Mucosa of rectum (tissue), 2 donors: ENCODE results near the gene SCO2.
A peak's percentile ranks its signal among the peaks of the same experiment; 100 is the strongest.
"Not testable (repeated sequence)": the region's sequence is repeated elsewhere in the genome, so short reads cannot be mapped to it uniquely, and the experiment has no call there.

Source experiments
- H3K27ac ChIP-seq, 2 donors: one replicate each; pipeline ENCODE4 v1.7.0; 2013; ENCODE audit warnings: inconsistent platforms in 2 of 2, low read depth in 2 of 2, low read length in 2 of 2
- H3K27me3 ChIP-seq, 2 donors: one replicate each; pipeline ENCODE4 v1.7.0; 2013; ENCODE audit warnings: low read length in 2 of 2; ENCODE audit not compliant: control insufficient read depth in 2 of 2, insufficient read depth in 2 of 2
- H3K36me3 ChIP-seq, 2 donors: one replicate each; pipeline ENCODE4 v1.7.0; 2013; ENCODE audit warnings: low read length in 2 of 2; ENCODE audit not compliant: control insufficient read depth in 2 of 2, insufficient read depth in 2 of 2
- H3K4me1 ChIP-seq, 2 donors: one replicate each; pipeline ENCODE4 v1.7.0; 2013; ENCODE audit warnings: low read length in 2 of 2, mild to moderate bottlenecking in 1 of 2; ENCODE audit not compliant: control insufficient read depth in 2 of 2, insufficient read depth in 2 of 2
- H3K4me3 ChIP-seq, 2 donors: one replicate each; pipeline ENCODE4 v1.7.0; 2013; ENCODE audit warnings: low read length in 2 of 2
- H3K9ac ChIP-seq, 2 donors: one replicate each; pipeline ENCODE4 v1.7.0; 2013; ENCODE audit warnings: low read length in 2 of 2, low read depth in 1 of 2, mild to moderate bottlenecking in 1 of 2
- H3K9me3 ChIP-seq, 2 donors: one replicate each; pipeline ENCODE4 v1.7.0; 2013; ENCODE audit warnings: low read length in 2 of 2; ENCODE audit not compliant: control insufficient read depth in 2 of 2
- donor health status: healthy.
- donor health status: Normal muscosa, but diverticular disease.

Gene SCO2

DNA sequence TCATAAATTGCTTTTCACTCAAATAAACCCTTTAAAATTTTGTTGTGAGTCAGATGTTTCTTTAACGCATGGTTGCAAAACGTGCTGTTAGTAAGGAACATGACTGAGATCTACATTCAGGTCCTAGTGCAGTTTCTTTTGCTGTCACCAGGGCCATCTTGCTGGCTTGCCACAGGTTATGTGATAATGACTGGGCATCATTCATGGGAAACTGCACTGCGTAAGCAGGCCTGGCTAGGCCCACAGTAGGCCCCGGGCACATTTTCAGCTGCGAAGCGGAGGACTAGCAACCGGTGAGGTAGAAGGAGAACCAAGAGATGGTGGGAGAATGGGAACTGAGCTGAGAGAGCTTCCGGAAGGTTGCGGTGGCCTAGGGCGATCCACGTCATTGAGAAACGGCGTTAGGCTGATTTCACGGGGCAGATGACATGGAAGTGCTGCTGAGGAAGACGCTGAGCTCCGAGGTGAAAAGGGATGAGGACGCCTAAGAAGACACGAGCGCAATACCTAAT lies 17.1 kb upstream of the SCO2 start:
- H3K9me3 ChIP-seq = no peaks in the 10 kb centered on the region
- H3K4me1 ChIP-seq = peaks cover 20 to 25% of the 10 kb centered on the region in 2 donors
- no peaks in the 10 kb centered on the region for H3K36me3 ChIP-seq
- peak overlapping the region; percentile 32 to 80 for H3K27ac ChIP-seq
- H3K9ac ChIP-seq = no peak overlapping the region
- H3K27me3 ChIP-seq = peaks cover 0 to 7% of the 10 kb centered on the region in 2 donors
- H3K4me3 ChIP-seq = no peak overlapping the region

DNA sequence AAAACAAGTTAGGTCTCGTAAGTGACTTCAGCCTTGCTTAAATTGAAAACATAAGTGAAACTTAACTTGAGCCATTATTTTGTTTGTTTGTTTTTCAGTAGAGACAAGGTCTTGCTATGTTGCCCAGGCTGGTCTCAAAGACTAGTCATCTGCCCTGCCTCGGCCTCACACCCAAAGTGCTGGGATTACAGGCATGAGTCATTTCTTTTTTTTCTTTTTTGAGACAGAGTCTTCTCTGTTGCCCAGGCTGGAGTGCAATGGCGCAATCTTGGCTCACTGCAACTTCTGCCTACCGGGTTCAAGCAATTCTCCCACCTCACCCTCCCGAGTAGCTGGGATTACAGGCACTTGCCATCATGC lies 16.2 kb upstream of the SCO2 start:
- H3K4me3 ChIP-seq = peak overlapping the region in 1 of 2 donors; percentile 20
- not testable (repeated sequence) for H3K27me3 ChIP-seq, H3K36me3 ChIP-seq, H3K9me3 ChIP-seq
- peaks cover 20 to 25% of the 10 kb centered on the region in 2 donors for H3K4me1 ChIP-seq
- H3K27ac ChIP-seq = peak overlapping the region; percentile 57 to 80
- H3K9ac ChIP-seq = peak overlapping the region in 1 of 2 donors; percentile 41

DNA sequence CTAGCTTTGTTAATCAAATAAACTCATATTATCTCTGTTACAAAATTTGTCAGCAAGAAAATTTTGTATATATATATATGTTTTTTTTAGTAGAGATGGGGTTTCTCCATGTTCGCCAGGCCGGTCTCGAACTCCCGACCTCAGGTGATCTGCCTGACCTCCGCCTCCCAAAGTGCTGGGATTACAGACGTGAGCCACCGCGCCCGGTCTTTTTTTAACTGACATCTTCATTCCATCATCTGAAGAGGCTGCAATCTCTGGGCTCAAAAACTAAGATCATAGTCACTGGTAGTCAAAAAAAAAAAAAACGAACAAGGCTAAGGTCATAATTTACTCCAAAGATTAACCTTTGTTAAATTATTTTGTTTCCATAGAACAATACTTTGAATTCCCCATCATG lies 15.0 kb upstream of the SCO2 start:
- peaks cover 20 to 25% of the 10 kb centered on the region in 2 donors for H3K4me1 ChIP-seq
- no peaks in the 10 kb centered on the region for H3K9me3 ChIP-seq
- no peak overlapping the region for H3K4me3 ChIP-seq
- no peaks in the 10 kb centered on the region for H3K27me3 ChIP-seq
- H3K36me3 ChIP-seq = no peaks in the 10 kb centered on the region
- H3K27ac ChIP-seq = peak overlapping the region; percentile 80 to 95
- peak overlapping the region in 1 of 2 donors; percentile 78 for H3K9ac ChIP-seq

DNA sequence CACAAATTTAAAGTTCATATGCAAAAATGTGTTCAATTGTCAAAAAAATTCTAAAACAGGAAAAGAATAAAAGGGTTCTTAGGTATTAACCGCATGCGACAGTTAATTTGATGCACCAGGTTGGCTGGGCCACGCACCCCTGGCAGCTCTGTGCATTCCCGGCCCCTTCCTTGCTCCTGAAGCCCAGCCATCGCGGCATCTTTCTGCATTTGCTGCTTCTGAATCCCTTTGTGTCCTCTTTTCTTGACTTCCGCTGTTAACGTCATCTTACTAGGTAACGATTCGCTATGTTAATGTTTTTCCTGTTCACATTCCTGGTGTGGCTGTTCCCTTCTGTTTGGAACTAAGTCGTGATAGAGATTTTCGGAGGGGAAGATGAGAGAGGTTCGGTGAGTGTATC lies 12.4 kb upstream of the SCO2 start:
- Histone ChIP-seq H3K36me3 (no peaks in the 10 kb centered on the region), H3K9me3 (no peaks in the 10 kb centered on the region), H3K27me3 (no peaks in the 10 kb centered on the region), H3K4me3 (peak overlapping the region in 1 of 2 donors; percentile 7), H3K9ac (peak overlapping the region in 1 of 2 donors; percentile 17), H3K4me1 (peaks cover 15% of the 10 kb centered on the region in 2 donors), H3K27ac (peak overlapping the region; percentile 49 to 98)

DNA sequence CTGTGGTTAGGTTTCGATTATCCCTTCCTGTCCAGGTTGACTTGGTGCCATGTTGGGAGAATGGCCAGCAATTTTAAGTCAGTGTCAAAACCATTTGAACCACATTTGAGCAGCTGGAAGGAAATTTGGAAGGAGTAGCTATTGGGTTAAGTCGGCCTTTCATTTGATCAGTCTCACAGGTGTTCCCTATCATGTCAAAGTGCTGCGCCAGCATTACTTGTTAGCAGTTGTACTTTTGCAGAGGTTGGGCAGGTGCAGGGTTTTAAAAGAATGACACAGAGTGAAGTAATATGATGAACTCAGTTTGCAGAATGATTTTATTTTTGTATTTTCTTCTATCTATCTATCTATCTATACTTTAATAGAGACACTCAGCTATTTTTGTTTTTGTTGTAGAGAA lies 10.8 kb upstream of the SCO2 start:
- no peak overlapping the region for H3K27ac ChIP-seq
- no peak overlapping the region for H3K9ac ChIP-seq
- no peaks in the 10 kb centered on the region for H3K27me3 ChIP-seq

DNA sequence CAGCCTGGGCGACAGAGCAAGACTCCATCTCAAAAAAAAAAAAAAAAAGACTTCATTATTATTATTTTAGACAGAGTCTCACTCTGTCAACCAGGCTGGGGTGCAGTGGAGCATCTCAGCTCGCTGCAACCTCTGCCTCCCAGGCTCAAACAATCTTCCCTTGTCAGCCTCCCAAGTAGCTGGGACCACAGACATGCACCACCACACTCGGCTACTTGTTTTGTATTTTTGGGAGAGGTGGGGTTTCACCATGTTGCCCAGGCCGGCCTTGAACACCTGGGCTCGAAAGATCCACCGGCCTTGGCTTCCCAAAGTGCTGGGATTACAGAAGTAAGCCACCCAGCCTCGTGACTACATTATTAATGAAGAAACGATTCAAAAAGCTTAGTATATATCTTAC lies 9.7 kb upstream of the SCO2 start:
- Histone ChIP-seq H3K4me3 (no peak overlapping the region), H3K9me3 (no peaks in the 10 kb centered on the region), H3K27ac (no peak overlapping the region), H3K36me3 (no peaks in the 10 kb centered on the region), H3K9ac (no peak overlapping the region), H3K27me3 (no peaks in the 10 kb centered on the region), H3K4me1 (peaks cover 23 to 31% of the 10 kb centered on the region in 2 donors)

More for the DNA sequence above, 10.8 kb upstream of the SCO2 start:
- H3K9me3 ChIP-seq = no peaks in the 10 kb centered on the region
- H3K4me3 ChIP-seq = no peak overlapping the region
- H3K36me3 ChIP-seq = no peaks in the 10 kb centered on the region
- H3K4me1 ChIP-seq = peaks cover 17 to 24% of the 10 kb centered on the region in 2 donors

DNA sequence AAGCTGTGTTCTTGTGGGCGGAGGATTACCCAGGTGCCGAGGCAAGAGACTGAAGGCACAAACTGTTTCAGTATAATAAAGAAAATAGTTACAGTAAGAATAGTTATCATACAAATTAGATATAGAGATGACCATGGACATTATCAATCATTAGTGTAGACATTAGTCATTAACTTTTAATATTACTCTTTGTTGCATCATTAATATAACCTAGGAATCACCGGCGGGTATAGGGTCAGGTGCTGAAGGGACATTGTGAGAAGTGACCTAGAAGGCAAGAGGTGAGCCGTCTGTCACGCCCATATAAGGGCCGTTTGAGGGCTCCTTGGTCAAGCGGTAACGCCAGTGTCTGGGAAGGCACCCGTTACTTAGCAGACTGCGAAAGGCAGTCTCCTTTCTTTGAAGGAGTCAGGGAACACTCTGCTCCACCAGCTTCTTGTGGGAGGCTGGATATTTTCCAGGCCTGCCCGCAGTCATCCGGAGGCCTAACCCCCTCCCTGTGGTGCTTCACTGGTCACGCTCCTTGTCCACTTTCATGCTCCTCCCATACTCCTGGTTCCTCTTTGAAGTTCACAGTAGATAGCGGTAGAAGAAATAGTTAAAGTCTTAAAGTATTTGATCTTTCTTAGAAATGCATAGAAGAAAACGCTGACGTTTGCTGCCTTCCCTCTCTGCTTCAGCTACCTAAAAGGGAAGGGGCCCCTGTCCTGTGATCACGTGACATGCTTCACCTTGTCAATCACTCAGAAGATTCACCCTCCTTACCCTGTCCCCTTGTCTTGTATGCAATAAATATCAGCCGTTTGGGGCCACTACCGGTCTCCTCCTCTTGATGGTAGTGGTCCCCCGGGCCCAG lies 8.7 kb upstream of the SCO2 start:
- peak overlapping the region in 1 of 2 donors; percentile 24 for H3K9ac ChIP-seq
- not testable (repeated sequence) for H3K9me3 ChIP-seq, H3K36me3 ChIP-seq, H3K4me3 ChIP-seq, H3K27me3 ChIP-seq
- peaks cover 24 to 28% of the 10 kb centered on the region in 2 donors for H3K4me1 ChIP-seq
- H3K27ac ChIP-seq = peak overlapping the region; percentile 49 to 63

DNA sequence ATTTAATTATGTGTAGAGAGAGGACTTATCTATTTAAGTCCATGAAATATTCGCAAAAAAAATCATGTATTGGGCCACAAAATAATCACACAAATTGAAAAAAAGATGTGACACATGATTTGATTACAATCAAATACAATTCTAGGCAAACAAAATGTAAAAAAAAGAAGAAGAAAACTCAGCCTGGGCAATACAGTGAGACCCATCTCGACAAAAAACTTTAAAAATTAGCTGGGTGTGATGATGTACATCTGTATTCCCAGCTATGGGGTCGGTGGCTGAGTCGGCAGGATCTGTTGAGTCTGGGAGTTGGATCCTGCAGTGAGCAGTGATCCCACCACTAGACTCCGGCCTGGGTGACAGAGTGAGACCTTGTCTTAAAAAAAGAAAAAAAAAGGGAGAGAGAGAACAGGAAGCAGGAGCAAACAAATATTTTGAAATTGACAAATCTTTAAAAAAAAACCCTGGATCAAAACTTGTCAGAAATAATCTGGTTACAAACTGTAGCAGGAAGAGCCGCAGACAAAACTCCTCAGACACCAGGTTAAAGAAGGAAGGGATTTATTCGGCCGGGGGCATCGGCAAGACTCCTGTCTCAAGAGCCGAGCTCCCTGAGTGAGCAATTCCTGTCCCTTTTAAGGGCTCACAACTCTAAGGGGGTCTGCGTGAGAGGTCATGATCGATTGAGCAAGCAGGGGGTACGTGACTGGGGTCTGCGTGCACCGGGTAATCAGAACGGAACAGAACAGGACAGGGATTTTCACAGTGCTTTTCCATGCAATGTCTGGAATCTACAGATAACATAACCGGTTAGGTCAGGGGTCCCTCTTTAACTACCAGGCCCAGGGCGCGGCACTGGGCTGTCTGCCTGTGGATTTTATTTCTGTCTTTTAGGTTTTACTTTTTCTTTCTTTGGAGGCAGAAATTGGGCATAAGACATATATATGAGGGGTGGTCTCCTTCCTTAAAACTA lies 7.7 kb upstream of the SCO2 start:
- H3K27ac ChIP-seq = peak overlapping the region; percentile 93 to 99
- no peaks in the 10 kb centered on the region for H3K9me3 ChIP-seq
- H3K4me1 ChIP-seq = peaks cover 17 to 22% of the 10 kb centered on the region in 2 donors
- no peak overlapping the region for H3K4me3 ChIP-seq
- H3K9ac ChIP-seq = no peak overlapping the region
- H3K27me3 ChIP-seq = no peaks in the 10 kb centered on the region
- H3K36me3 ChIP-seq = no peaks in the 10 kb centered on the region

DNA sequence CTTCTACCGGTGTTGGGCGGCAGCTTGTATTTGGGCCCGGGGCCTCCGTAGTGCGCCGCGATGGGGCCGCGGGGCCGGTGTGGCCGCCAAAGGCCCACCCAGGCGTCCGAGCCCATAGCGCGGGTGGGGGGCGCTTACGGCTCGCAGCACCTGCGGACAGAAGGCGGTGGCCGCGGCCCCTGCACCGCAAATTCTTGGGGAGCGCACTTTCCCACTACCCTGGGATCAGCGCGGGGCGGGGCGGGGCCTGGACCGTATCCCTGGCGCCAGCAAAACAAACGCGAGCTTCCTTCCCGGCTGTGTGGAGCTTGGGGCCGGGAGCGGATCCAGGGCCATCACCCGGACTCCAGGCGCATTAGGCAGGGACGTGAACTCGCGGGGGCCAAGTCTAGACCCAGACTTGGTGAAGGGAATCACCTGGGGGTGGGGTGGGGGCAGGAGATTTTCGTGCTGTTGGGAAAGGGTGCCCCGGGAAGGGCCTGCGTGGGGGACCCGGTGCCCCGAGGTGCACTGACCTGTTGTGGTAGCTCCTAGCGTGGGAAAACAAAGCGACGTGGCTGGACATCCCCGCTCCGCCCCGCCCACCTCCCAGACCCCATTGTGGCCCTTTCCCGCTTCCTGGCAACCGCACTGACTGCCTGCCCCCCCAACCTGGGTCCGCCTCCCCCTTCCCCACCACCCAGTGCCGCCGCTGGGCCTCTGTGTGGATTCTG lies 6.7 kb upstream of the SCO2 start:
- no peaks in the 10 kb centered on the region for H3K27me3 ChIP-seq
- no peaks in the 10 kb centered on the region for H3K36me3 ChIP-seq
- peak overlapping the region; percentile 93 to 99 for H3K27ac ChIP-seq
- H3K4me3 ChIP-seq = peak overlapping the region; percentile 68 to 85
- H3K9me3 ChIP-seq = no peaks in the 10 kb centered on the region
- peak overlapping the region; percentile 83 to 95 for H3K9ac ChIP-seq
- peaks cover 18 to 24% of the 10 kb centered on the region in 2 donors for H3K4me1 ChIP-seq
